Measurements from ENCODE around the gene RPL7L1.

RPL7L1 gene

DNA sequence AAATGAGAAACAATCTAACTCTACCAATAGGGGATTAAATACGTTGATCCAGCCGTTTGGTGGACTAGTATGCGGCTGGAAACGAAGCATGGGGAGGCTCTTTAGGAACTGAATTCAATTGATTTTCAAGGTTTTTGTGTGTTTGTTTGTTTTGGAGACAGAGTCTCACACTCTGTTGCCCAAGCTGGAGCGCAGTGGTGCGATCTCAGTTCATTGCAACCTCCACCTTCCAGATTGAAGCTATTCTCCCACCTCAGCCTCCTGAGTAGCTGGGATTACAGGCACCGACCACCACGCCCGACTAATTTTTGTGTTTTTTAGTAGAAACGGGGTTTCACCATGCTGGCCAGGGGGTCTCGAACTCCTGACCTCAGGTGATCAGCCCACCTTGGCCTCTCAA, 57.0 kb downstream of the RPL7L1 start:
- no peak for DNase-seq

DNA sequence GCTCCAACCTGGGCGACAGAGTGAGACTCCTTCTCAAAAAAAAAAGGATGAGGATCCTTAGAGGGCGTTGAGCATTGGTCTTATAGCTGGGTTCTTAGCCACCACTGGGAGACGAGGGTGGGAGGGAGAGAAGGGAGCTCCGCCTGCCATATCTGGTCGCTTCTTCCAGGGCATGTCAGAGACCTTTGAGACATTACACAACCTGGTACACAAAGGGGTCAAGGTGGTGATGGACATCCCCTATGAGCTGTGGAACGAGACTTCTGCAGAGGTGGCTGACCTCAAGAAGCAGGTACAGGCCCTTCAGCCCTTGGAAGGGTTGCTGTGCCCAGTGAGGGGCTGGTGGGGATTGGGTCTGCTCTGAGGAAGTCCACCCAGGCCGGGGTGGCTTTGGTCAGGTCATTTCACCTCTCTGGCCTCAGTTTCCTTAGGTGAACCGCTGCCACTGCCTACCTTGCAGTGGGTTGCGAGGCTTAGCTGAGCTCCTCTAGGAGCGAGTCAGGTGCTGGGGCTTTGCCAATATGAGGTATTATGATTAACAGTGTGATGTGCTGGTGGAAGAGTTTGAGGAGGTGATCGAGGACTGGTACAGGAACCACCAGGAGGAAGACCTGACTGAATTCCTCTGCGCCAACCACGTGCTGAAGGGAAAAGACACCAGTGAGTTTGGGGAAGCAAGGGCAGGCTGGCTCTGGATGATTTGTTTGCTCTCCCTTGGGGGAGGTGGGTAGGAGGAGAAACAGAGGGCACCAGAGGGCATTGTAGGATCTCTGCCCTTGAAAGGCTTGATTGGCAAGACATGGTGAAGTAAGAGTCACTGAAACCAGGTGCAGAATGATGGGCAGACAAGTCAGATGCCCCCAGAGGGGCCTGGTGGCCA, 58.4 kb downstream of the RPL7L1 start:
- no peak for DNase-seq

DNA sequence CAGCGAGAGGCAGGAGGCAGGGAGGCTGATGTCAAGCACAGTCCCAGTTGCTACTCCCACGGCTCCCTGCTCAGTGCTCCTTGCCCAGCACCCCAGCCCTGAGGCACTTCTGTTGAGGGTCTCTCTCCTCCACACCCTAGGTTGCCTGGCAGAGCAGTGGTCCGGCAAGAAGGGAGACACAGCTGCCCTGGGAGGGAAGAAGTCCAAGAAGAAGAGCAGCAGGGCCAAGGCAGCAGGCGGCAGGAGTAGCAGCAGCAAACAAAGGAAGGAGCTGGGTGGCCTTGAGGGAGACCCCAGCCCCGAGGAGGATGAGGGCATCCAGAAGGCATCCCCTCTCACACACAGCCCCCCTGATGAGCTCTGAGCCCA, 59.0 kb downstream of the RPL7L1 start:
- no peak for DNase-seq

DNA sequence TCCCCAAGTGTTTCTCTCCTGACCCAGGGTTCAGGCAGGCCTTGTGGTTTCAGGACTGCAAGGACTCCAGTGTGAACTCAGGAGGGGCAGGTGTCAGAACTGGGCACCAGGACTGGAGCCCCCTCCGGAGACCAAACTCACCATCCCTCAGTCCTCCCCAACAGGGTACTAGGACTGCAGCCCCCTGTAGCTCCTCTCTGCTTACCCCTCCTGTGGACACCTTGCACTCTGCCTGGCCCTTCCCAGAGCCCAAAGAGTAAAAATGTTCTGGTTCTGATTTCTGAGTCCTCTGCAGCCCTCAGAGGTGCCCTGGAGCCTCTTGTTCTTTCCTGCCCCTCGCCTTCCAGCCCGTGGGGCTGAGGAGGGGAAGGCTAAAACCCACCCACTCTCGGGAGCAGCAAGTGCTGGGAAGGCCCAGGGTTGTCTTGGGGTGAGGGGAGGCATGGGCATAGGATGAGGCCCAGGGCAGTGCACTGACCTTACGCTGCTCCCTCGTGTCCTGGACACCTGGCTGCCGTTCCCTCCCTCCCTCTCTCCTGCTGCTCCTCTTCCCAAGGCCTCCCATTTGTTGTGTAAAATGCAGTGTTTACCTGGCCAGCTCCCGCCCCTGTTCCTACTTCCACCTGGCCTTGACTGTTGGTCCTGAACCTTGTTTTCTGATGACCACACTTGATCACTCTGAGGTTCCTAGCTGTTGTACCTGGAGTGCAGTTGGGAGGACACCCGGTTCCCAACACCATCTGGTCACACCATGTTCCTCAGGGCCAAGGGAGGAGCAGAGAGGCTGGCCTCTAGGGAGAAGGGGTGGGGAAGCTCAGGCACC, 59.8 kb downstream of the RPL7L1 start:
- no peak for DNase-seq
